GM19025 (cell line): ENCODE results near the gene PAGE4.

ENCODE experiments used
- ATAC-seq: cut with Tn5 transposase; IDR thresholded peaks from one replicate; pipeline ENCODE4 v1.9.1; 2021; ENCODE audit warnings: mild to moderate bottlenecking, low read depth, moderate library complexity; ENCODE audit not compliant: unreplicated experiment

The PAGE4 gene

GRCh38 chrX:49862093-49862492, 33.0 kb downstream of the PAGE4 start:
- ATAC-seq: no peak

GRCh38 chrX:49868739-49869138, 39.6 kb downstream of the PAGE4 start:
- no peak for ATAC-seq

- ATAC-seq: no peak
Observed at GRCh38 chrX:49876750-49877149, 47.6 kb downstream of the PAGE4 start.

GRCh38 chrX:49877397-49878101, 48.4 kb downstream of the PAGE4 start:
- ATAC-seq: no peak

GRCh38 chrX:49878128-49878833, 49.2 kb downstream of the PAGE4 start:
- no peak for ATAC-seq

GRCh38 chrX:49878834-49879655, 49.9 kb downstream of the PAGE4 start, which contains the start of gene USP27X:
USP27X (plus strand) TSS chrX:49879484; CDS start chrX:49880308, 824 bp downstream.
- ATAC-seq: peak; percentile 97

GRCh38 chrX:49879656-49880277, 50.7 kb downstream of the PAGE4 start:
- ATAC-seq: no peak

GRCh38 chrX:49880668-49881067, 51.6 kb downstream of the PAGE4 start:
- no peak for ATAC-seq
